ENCODE results near the gene LTB4R. TPM values are rescaled to one million over a fixed set of nuclear protein-coding genes. Genes with fewer than 3 reads are reported as not detected.
A peak's percentile ranks its signal among the peaks of the same experiment; 100 is the strongest.

The LTB4R gene
- total and polyA plus RNA-seq, 9 of the 15 experiments (the other 6 are each of a cell fraction or from before 2014, with no cell fraction given), result 0.38 to 10.5 (median 2.8) TPM

DNA sequence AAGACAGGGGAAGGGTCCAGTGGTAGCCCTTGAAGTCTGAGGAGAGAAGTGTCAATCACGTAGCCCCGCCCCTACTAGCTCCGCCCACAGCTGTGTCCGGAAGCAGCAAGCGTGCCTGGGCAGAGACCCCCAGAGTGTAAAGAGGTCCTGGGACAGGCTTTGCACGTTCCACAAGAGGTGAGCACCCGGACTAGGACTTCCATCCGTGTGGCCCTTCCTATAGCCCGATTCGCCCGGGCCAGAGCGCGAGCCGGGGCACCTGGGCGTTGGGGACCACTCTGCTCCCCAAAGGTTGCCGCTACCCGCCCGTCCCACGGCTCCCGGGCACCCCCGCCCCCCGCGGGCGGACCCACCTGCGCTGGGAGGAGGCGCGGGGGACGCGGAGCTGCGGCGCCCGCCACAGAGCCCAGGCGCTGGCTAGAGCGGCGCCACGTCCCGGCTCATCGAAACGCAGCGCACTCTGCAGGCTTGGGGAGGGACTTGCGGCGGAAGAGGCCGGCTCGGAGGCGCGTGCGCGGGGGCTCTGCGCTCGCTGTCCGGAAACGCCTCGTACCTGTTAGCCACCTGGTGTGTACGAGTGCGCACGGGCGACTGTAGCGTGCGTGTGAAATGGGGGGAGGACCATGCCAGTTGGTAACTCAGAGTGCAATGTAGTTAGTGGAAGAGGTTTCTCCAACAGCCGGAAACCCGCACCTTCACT is 40.0 kb upstream of the LTB4R start, which contains the start of gene RABGGTA (continued):
- TF ChIP-seq, protein P1, sequence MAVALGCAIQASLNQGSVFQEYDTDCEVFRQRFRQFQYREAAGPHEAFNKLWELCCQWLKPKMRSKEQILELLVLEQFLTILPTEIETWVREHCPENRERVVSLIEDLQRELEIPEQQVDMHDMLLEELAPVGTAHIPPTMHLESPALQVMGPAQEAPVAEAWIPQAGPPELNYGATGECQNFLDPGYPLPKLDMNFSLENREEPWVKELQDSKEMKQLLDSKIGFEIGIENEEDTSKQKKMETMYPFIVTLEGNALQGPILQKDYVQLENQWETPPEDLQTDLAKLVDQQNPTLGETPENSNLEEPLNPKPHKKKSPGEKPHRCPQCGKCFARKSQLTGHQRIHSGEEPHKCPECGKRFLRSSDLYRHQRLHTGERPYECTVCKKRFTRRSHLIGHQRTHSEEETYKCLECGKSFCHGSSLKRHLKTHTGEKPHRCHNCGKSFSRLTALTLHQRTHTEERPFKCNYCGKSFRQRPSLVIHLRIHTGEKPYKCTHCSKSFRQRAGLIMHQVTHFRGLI (CRISPR knock-in tag; IDR thresholded peaks at IDR 0.05), result no peak
- no peak; the same call in 1 of the 2 replicates for TF ChIP-seq TOE1 (IDR thresholded peaks at IDR 0.05; ENCODE audit: borderline replicate concordance)
- TF ChIP-seq TOE1 (CRISPR knock-in tag; IDR thresholded peaks at IDR 0.05; ENCODE audit: borderline replicate concordance, low read depth), result no peak
- peak; percentile 97 for TF ChIP-seq CXXC5 (CRISPR knock-in tag; IDR thresholded peaks at IDR 0.05)
- no peak for TF ChIP-seq NELFE (IDR thresholded peaks at IDR 0.05; ENCODE audit: insufficient read depth, insufficient read length)
- TF ChIP-seq EP300 (IDR thresholded peaks at IDR 0.05; ENCODE audit: low read length), result 0 out of 2 replicates have a peak, but pooled peaks have one; percentile 16
- 0 out of 2 replicates have a peak, but pooled peaks have one; percentile 39 for TF ChIP-seq POLR2AphosphoS5 (IDR thresholded peaks at IDR 0.05; ENCODE audit: control insufficient read depth, insufficient read depth, low read depth, low read length)
- TF ChIP-seq, protein P2, sequence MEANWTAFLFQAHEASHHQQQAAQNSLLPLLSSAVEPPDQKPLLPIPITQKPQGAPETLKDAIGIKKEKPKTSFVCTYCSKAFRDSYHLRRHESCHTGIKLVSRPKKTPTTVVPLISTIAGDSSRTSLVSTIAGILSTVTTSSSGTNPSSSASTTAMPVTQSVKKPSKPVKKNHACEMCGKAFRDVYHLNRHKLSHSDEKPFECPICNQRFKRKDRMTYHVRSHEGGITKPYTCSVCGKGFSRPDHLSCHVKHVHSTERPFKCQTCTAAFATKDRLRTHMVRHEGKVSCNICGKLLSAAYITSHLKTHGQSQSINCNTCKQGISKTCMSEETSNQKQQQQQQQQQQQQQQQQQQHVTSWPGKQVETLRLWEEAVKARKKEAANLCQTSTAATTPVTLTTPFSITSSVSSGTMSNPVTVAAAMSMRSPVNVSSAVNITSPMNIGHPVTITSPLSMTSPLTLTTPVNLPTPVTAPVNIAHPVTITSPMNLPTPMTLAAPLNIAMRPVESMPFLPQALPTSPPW (CRISPR knock-in tag; IDR thresholded peaks at IDR 0.05), result peak; percentile 89
- TF ChIP-seq, protein P3, sequence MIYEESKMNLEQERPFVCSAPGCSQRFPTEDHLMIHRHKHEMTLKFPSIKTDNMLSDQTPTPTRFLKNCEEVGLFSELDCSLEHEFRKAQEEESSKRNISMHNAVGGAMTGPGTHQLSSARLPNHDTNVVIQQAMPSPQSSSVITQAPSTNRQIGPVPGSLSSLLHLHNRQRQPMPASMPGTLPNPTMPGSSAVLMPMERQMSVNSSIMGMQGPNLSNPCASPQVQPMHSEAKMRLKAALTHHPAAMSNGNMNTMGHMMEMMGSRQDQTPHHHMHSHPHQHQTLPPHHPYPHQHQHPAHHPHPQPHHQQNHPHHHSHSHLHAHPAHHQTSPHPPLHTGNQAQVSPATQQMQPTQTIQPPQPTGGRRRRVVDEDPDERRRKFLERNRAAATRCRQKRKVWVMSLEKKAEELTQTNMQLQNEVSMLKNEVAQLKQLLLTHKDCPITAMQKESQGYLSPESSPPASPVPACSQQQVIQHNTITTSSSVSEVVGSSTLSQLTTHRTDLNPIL (CRISPR knock-in tag; IDR thresholded peaks at IDR 0.05), result no peak
- TF ChIP-seq MEF2D (tag; conservative IDR thresholded peaks at IDR 0.05; ENCODE audit: low read depth), result no peak
- no peak for TF ChIP-seq SMARCC2 (IDR thresholded peaks at IDR 0.05; ENCODE audit: low read depth)
- TF ChIP-seq, protein P4, sequence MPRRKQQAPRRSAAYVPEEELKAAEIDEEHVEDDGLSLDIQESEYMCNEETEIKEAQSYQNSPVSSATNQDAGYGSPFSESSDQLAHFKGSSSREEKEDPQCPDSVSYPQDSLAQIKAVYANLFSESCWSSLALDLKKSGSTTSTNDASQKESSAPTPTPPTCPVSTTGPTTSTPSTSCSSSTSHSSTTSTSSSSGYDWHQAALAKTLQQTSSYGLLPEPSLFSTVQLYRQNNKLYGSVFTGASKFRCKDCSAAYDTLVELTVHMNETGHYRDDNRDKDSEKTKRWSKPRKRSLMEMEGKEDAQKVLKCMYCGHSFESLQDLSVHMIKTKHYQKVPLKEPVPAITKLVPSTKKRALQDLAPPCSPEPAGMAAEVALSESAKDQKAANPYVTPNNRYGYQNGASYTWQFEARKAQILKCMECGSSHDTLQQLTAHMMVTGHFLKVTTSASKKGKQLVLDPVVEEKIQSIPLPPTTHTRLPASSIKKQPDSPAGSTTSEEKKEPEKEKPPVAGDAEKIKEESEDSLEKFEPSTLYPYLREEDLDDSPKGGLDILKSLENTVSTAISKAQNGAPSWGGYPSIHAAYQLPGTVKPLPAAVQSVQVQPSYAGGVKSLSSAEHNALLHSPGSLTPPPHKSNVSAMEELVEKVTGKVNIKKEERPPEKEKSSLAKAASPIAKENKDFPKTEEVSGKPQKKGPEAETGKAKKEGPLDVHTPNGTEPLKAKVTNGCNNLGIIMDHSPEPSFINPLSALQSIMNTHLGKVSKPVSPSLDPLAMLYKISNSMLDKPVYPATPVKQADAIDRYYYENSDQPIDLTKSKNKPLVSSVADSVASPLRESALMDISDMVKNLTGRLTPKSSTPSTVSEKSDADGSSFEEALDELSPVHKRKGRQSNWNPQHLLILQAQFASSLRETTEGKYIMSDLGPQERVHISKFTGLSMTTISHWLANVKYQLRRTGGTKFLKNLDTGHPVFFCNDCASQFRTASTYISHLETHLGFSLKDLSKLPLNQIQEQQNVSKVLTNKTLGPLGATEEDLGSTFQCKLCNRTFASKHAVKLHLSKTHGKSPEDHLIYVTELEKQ (CRISPR knock-in tag; IDR thresholded peaks at IDR 0.05), result no peak
- TF ChIP-seq MTA3 (IDR thresholded peaks at IDR 0.05; ENCODE audit: borderline replicate concordance), result peak; percentile 81; the same call in 1 of the 2 replicates
- peak in 1 of 2 experiments; percentile 77; a peak in 1 of 4 replicates for TF ChIP-seq TBL1XR1 (IDR thresholded peaks at IDR 0.05; ENCODE audit: low read length in 2 of 2)
- TF ChIP-seq, protein P5, sequence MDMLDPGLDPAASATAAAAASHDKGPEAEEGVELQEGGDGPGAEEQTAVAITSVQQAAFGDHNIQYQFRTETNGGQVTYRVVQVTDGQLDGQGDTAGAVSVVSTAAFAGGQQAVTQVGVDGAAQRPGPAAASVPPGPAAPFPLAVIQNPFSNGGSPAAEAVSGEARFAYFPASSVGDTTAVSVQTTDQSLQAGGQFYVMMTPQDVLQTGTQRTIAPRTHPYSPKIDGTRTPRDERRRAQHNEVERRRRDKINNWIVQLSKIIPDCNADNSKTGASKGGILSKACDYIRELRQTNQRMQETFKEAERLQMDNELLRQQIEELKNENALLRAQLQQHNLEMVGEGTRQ (CRISPR knock-in tag; IDR thresholded peaks at IDR 0.05), result no peak
- TF ChIP-seq POU5F1 (IDR thresholded peaks at IDR 0.05; ENCODE audit: borderline replicate concordance, low read depth, low read length, partially characterized antibody), result no peak
- no peak for TF ChIP-seq MBD2 (IDR thresholded peaks at IDR 0.05; ENCODE audit: borderline replicate concordance, low read depth)
- no peak for TF ChIP-seq ASH1L (IDR thresholded peaks at IDR 0.05; ENCODE audit: borderline replicate concordance, low read depth, partially characterized antibody)

Data from K562 (cell line).